ENCODE data around the gene SGCD.
A peak's percentile ranks its signal among the peaks of the same experiment; 100 is the strongest.

Gene SGCD

GRCh38 chr5:156779436-156779835, 452.5 kb downstream of the SGCD start:
- no peak for DNase-seq (ENCODE audit: low spot score)

- DNase-seq (ENCODE audit: low spot score), result no peak
These were observed 456.1 kb downstream of the SGCD start for GRCh38 chr5:156783092-156783491.

GRCh38 chr5:156794687-156795086, 467.7 kb downstream of the SGCD start:
- no peak for DNase-seq (ENCODE audit: low spot score)

- no peak for DNase-seq (ENCODE audit: low spot score)
These were observed 471.2 kb downstream of the SGCD start for GRCh38 chr5:156798201-156798600.

GRCh38 chr5:156799171-156799570, 472.2 kb downstream of the SGCD start:
- no peak for DNase-seq (ENCODE audit: low spot score)

- DNase-seq (ENCODE audit: low spot score), result no peak
These were observed 474.0 kb downstream of the SGCD start for GRCh38 chr5:156800929-156801328.

- DNase-seq (ENCODE audit: low spot score), result no peak
These were observed 475.5 kb downstream of the SGCD start for GRCh38 chr5:156802501-156802900.

GRCh38 chr5:156803404-156803803, 476.4 kb downstream of the SGCD start:
- no peak for DNase-seq (ENCODE audit: low spot score)

- DNase-seq (ENCODE audit: low spot score), result no peak
These were observed 486.0 kb downstream of the SGCD start for GRCh38 chr5:156812959-156813358.

GRCh38 chr5:156815988-156816599, 489.1 kb downstream of the SGCD start:
- DNase-seq (ENCODE audit: low spot score), result peak; percentile 51

All from NAMALWA (cell line).